Measurements from ENCODE around the gene SDR42E2. TPM values are rescaled to one million over a fixed set of nuclear protein-coding genes. Genes with fewer than 3 reads are reported as not detected.

Gene SDR42E2
- total and polyA plus RNA-seq, 2 donors from 2014 or later, result not detected

DNA sequence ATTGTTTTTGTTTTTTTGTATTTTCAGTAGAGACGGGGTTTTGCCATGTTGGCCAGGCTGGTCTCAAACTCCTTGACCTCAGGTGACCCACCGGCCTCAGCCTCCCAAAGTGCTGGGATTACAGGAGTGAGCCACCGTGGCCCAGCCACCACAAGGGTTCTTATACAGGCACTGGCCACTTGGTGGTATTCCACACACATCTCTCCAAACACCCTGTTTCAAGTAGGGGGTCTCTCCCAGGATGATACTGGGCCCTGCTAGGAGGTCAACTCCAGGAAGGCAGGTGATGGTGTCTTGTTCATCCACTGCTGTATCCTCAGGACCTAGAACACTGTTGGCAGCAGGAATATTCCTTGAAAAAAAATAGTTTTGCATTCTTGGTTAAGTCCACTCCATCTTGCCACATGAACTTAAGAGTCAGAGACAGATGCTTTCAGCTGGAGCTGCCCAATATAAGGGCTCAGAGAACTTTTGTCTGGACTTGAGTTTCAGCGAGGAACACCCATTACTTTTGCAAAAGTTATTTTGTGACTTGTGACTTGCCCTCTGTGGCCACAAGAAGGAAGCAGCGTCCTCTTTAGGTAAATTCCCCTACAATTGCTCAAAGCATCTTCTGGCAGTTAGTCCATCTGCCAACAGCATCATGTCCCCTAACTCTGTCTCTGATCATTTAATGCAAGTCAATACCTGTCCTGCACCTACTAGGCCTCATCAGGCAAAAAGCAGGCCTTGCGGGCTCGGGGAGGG lies 36.4 kb downstream of the SDR42E2 start:
- H3K27me3 ChIP-seq (ENCODE audit: control insufficient read depth, insufficient read depth, low read length), result no peaks in the 10 kb centered on the region
- no peak overlapping the region for H3K9ac ChIP-seq (ENCODE audit: low read length in 3 of 3)
- DNase-seq, result no peak
- TF ChIP-seq, protein P1, sequence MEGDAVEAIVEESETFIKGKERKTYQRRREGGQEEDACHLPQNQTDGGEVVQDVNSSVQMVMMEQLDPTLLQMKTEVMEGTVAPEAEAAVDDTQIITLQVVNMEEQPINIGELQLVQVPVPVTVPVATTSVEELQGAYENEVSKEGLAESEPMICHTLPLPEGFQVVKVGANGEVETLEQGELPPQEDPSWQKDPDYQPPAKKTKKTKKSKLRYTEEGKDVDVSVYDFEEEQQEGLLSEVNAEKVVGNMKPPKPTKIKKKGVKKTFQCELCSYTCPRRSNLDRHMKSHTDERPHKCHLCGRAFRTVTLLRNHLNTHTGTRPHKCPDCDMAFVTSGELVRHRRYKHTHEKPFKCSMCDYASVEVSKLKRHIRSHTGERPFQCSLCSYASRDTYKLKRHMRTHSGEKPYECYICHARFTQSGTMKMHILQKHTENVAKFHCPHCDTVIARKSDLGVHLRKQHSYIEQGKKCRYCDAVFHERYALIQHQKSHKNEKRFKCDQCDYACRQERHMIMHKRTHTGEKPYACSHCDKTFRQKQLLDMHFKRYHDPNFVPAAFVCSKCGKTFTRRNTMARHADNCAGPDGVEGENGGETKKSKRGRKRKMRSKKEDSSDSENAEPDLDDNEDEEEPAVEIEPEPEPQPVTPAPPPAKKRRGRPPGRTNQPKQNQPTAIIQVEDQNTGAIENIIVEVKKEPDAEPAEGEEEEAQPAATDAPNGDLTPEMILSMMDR (IDR thresholded peaks at IDR 0.05; ENCODE audit: borderline replicate concordance, extremely low read depth, insufficient read depth), result no peak
- no peak for FAIRE-seq
- intact Hi-C loops (cut with DNase I), result no loop called here
- H3K9me3 ChIP-seq (ENCODE audit: control insufficient read depth in 2 of 3, insufficient read depth in 1 of 3, low read length in 3 of 3), result no peaks in the 10 kb centered on the region
- H3K27ac ChIP-seq (ENCODE audit: low read depth in 2 of 2, low read length in 2 of 2), result no peak overlapping the region
- no peaks in the 10 kb centered on the region for H3K36me3 ChIP-seq (ENCODE audit: control insufficient read depth in 2 of 3, insufficient read depth in 3 of 3, low read length in 3 of 3)
- H3K4me1 ChIP-seq (ENCODE audit: control insufficient read depth in 2 of 3, insufficient read depth in 2 of 3, low read depth in 1 of 3, low read length in 3 of 3), result no peaks in the 10 kb centered on the region
- no peak overlapping the region for H3K4me3 ChIP-seq (ENCODE audit: low read length in 3 of 3)

DNA sequence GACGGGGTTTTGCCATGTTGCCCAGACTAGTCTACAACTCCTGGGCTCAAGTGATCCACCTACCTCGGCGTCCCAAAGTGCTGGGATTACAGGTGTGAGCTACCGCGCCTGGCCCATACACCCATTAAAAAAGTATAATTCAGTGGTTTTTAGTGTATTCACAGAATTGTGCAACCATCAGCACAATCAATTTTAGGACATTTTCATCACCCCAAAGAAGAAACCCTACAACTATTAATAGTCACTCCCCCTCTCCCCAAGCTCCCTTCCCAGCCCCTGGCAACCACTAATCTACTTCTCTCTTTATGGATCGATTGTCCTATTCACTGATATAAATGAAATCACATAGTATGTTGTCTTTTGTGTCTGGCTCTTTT lies 39.9 kb downstream of the SDR42E2 start:
- H3K4me1 ChIP-seq (ENCODE audit: control insufficient read depth in 2 of 3, insufficient read depth in 2 of 3, low read depth in 1 of 3, low read length in 3 of 3), result peaks cover 0 to 3% (median 1%) of the 10 kb centered on the region in 3 donors
- H3K27me3 ChIP-seq (ENCODE audit: control insufficient read depth, insufficient read depth, low read length), result no peaks in the 10 kb centered on the region
- FAIRE-seq (no peak), DNase-seq (no peak)
- H3K9me3 ChIP-seq (ENCODE audit: control insufficient read depth in 2 of 3, insufficient read depth in 1 of 3, low read length in 3 of 3), result no peaks in the 10 kb centered on the region
- no peaks in the 10 kb centered on the region for H3K36me3 ChIP-seq (ENCODE audit: control insufficient read depth in 2 of 3, insufficient read depth in 3 of 3, low read length in 3 of 3)
- no peak overlapping the region for H3K4me3 ChIP-seq (ENCODE audit: low read length in 3 of 3)
- intact Hi-C loops (cut with DNase I), result no loop called here
- H3K9ac ChIP-seq (ENCODE audit: low read length in 3 of 3), result no peak overlapping the region
- H3K27ac ChIP-seq (ENCODE audit: low read depth in 2 of 2, low read length in 2 of 2), result no peak overlapping the region
- TF ChIP-seq, protein P1 (IDR thresholded peaks at IDR 0.05; ENCODE audit: borderline replicate concordance, extremely low read depth, insufficient read depth), result no peak

GRCh38 chr16:22203091-22203490 lies 40.8 kb downstream of the SDR42E2 start:
- H3K27me3 ChIP-seq (ENCODE audit: control insufficient read depth, insufficient read depth, low read length), result no peaks in the 10 kb centered on the region
- H3K27ac ChIP-seq (ENCODE audit: low read depth in 2 of 2, low read length in 2 of 2), result no peak overlapping the region
- FAIRE-seq (no peak), DNase-seq (no peak)
- intact Hi-C loops (cut with DNase I), result no loop called here
- no peak overlapping the region for H3K9ac ChIP-seq (ENCODE audit: low read length in 3 of 3)
- H3K36me3 ChIP-seq (ENCODE audit: control insufficient read depth in 2 of 3, insufficient read depth in 3 of 3, low read length in 3 of 3), result no peaks in the 10 kb centered on the region
- peaks cover 0 to 4% (median 3%) of the 10 kb centered on the region in 3 donors for H3K4me1 ChIP-seq (ENCODE audit: control insufficient read depth in 2 of 3, insufficient read depth in 2 of 3, low read depth in 1 of 3, low read length in 3 of 3)
- no peaks in the 10 kb centered on the region for H3K9me3 ChIP-seq (ENCODE audit: control insufficient read depth in 2 of 3, insufficient read depth in 1 of 3, low read length in 3 of 3)
- TF ChIP-seq, protein P1 (IDR thresholded peaks at IDR 0.05; ENCODE audit: borderline replicate concordance, extremely low read depth, insufficient read depth), result no peak
- no peak overlapping the region for H3K4me3 ChIP-seq (ENCODE audit: low read length in 3 of 3)

Measured in kidney (tissue), 14 donors.